Hepatocyte (in vitro differentiated cells): ENCODE results near the gene MFN2.

Experiments used
- CTCF ChIP-seq: fragments of 200-600 bp; sonication (generic); IDR thresholded peaks from 2 replicates; pipeline ENCODE4 v1.5.1; 2016; ENCODE audit warnings: antibody characterized with exemption, mild to moderate bottlenecking; ENCODE audit not compliant: poor library complexity
- EZH2 ChIP-seq: fragments of 200-600 bp; sonication (generic); IDR thresholded peaks from 2 replicates; pipeline ENCODE4 v1.6.1; 2016; ENCODE audit warnings: antibody characterized with exemption, mild to moderate bottlenecking, borderline replicate concordance
- EZH2phosphoT487 ChIP-seq: fragments of 200-600 bp; sonication (generic); IDR thresholded peaks from one replicate; pipeline ENCODE4 v1.6.1; 2018; ENCODE audit warnings: antibody characterized with exemption, mild to moderate bottlenecking, low read depth, moderate library complexity; ENCODE audit not compliant: unreplicated experiment, severe bottlenecking

GRCh38 chr1:12057940-12058687 lies 77.9 kb downstream of the MFN2 start:
- TF ChIP-seq EZH2 (no peak), CTCF (no peak), EZH2phosphoT487 (no peak)
